ENCODE results near the gene SYNGAP1.

DNA sequence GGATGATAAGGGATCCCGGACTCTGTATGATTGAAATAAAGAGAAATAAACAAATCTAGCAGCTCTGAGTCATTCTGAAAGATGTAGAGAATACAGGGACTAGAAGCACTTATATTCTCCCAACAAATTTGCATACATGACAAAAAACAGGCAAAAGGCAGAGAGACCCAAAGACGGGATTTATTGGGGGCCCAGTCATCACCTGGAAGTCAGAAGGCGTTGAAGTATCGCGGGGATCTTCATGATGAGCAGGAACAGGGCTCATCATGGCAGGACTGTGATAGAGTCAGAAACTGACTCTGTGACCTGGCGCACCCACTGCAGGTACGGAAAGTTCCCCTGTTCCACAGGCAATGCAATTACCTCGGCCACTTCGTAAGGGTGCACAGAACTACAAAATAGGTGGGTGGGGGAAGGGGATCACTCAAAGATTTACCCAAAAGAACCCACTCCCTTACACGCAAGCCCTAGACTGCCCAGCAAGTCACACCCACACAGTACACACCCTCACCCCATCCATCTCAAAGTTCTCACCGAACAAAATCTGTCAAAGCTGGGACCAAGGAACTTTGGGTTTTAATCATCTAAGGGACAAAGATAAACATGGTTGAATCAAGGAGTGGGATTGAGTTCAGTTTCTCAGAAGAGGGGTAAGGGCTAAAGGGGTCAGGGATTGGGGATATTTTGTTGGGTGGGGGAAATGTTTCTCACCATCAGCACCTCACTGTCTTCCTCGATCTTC is 3.3 kb upstream of the SYNGAP1 start:
- TF ChIP-seq, protein P1, sequence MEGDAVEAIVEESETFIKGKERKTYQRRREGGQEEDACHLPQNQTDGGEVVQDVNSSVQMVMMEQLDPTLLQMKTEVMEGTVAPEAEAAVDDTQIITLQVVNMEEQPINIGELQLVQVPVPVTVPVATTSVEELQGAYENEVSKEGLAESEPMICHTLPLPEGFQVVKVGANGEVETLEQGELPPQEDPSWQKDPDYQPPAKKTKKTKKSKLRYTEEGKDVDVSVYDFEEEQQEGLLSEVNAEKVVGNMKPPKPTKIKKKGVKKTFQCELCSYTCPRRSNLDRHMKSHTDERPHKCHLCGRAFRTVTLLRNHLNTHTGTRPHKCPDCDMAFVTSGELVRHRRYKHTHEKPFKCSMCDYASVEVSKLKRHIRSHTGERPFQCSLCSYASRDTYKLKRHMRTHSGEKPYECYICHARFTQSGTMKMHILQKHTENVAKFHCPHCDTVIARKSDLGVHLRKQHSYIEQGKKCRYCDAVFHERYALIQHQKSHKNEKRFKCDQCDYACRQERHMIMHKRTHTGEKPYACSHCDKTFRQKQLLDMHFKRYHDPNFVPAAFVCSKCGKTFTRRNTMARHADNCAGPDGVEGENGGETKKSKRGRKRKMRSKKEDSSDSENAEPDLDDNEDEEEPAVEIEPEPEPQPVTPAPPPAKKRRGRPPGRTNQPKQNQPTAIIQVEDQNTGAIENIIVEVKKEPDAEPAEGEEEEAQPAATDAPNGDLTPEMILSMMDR (conservative IDR thresholded peaks at IDR 0.05 in 1 of 2, IDR thresholded peaks at IDR 0.05 in 1 of 2; ENCODE audit: low read depth in 1 of 2, low read length in 2 of 2) = no peak
- TF ChIP-seq EZH2 (IDR thresholded peaks at IDR 0.05; ENCODE audit: low read length, missing control alignments) = no peak
